Colonic mucosa (tissue), 4 donors: ENCODE results near the gene CRHBP. TPM values are rescaled to one million over a fixed set of nuclear protein-coding genes. Genes with fewer than 3 reads are reported as not detected.
"Not testable (repeated sequence)": the region's sequence is repeated elsewhere in the genome, so short reads cannot be mapped to it uniquely, and the experiment has no call there.

ENCODE experiments used
- DNase-seq: peaks from one replicate; pipeline ENCODE4 v3.0.0-alpha.2; 2020
- H3K27ac ChIP-seq: fragments of 200-600 bp; one replicate; pipeline ENCODE4 v1.8.0; 2021
- H3K27me3 ChIP-seq: fragments of 200-600 bp; one replicate; pipeline ENCODE4 v1.8.0; 2021
- H3K36me3 ChIP-seq: fragments of 200-600 bp; one replicate; pipeline ENCODE4 v1.8.0; 2021
- H3K4me1 ChIP-seq: fragments of 200-600 bp; one replicate; pipeline ENCODE4 v1.8.0; 2021; ENCODE audit warnings: mild to moderate bottlenecking
- H3K4me3 ChIP-seq: fragments of 200-600 bp; one replicate; pipeline ENCODE4 v1.8.0; 2021
- H3K9ac ChIP-seq, 2 donors: one replicate each; pipeline ENCODE4 v1.7.0; 2013; ENCODE audit warnings: control low read depth in 2 of 2, low read depth in 2 of 2, low read length in 2 of 2
- H3K9me3 ChIP-seq: fragments of 200-600 bp; one replicate; pipeline ENCODE4 v1.8.0; 2021
- intact Hi-C: fragments of 100-400 bp; cut with DNase I; formaldehyde crosslinking; loops from one replicate; pipeline ENCODE4 v1.14.1; 2022
- total RNA-seq, 2 donors: library from RNA; stranded (reverse); fragmentation: NEBNext Ultra II Directional in 1 of 2; extraction: Animal tissue kit (Norgen Biotek cat#: 25700) in 1 of 2; gene quantifications; one replicate each; pipeline ENCODE4 v1.2.1, GENCODE V29; 2021
- TF ChIP-seq, protein P1 (sequence below): fragments of 200-600 bp; IDR thresholded peaks from one replicate; pipeline ENCODE4 v1.8.0; 2022; ENCODE audit warnings: antibody characterized with exemption, mild to moderate bottlenecking
- donor health status: healthy.
- donor health status: DM: no; HTN: no; CAD: no.
- donor health status: DM: no; HTN: no; CAD: no.

CRHBP gene
- total RNA-seq, 2 donors from 2014 or later: 0.40 to 0.61 TPM

DNA sequence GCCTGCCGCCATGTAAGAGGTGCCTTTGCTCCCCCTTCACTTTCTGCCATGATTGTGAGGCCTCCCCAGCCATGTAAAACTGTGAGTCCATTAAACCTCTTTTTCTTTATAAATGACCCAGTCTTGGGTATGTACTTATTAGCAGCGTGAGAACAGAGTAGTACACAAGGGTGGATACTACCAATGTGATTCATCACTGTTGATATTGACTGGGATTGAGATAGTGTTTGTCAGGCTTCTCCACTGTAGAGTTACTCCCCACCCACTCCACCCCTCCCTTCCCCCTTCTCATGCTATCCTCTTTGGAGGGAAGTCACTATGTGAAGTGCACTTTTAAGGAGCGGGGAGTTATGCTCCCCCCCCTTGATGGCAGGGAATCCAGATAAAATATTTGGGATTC lies 11.4 kb upstream of the CRHBP start:
- Histone ChIP-seq H3K9me3 (no peaks in the 10 kb centered on the region), H3K4me3 (no peak overlapping the region), H3K27ac (no peak overlapping the region), H3K4me1 (no peaks in the 10 kb centered on the region), H3K27me3 (no peaks in the 10 kb centered on the region), H3K9ac (no peak overlapping the region), H3K36me3 (no peaks in the 10 kb centered on the region)
- intact Hi-C loops: no loop called here
- TF ChIP-seq, protein P1, sequence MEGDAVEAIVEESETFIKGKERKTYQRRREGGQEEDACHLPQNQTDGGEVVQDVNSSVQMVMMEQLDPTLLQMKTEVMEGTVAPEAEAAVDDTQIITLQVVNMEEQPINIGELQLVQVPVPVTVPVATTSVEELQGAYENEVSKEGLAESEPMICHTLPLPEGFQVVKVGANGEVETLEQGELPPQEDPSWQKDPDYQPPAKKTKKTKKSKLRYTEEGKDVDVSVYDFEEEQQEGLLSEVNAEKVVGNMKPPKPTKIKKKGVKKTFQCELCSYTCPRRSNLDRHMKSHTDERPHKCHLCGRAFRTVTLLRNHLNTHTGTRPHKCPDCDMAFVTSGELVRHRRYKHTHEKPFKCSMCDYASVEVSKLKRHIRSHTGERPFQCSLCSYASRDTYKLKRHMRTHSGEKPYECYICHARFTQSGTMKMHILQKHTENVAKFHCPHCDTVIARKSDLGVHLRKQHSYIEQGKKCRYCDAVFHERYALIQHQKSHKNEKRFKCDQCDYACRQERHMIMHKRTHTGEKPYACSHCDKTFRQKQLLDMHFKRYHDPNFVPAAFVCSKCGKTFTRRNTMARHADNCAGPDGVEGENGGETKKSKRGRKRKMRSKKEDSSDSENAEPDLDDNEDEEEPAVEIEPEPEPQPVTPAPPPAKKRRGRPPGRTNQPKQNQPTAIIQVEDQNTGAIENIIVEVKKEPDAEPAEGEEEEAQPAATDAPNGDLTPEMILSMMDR: no peak
- no peak for DNase-seq

DNA sequence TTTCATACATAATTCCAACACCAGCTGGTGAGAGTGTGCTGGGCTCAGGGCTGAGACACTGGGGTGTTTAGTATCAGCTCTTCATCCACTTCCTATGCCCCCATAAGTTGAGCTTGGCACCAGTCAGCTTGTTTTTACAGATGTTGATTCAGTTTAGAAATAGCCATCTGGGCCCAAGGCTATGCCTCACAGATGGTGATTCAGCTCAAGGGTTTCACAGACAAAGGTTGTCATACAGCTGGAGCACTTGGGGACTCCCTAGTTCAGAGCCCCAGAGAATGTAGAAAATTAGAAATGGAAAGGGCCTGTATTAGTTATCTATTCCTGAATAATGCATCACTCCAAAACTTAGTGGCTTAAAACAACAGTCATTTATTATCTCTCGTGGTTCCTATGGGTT lies 10.3 kb upstream of the CRHBP start:
- no peak overlapping the region for H3K27ac ChIP-seq
- no peaks in the 10 kb centered on the region for H3K27me3 ChIP-seq
- intact Hi-C loops: no loop called here
- H3K36me3 ChIP-seq: no peaks in the 10 kb centered on the region
- H3K4me3 ChIP-seq: no peak overlapping the region
- H3K9ac ChIP-seq: no peak overlapping the region
- no peaks in the 10 kb centered on the region for H3K4me1 ChIP-seq
- TF ChIP-seq, protein P1: no peak
- DNase-seq: no peak
- no peaks in the 10 kb centered on the region for H3K9me3 ChIP-seq

DNA sequence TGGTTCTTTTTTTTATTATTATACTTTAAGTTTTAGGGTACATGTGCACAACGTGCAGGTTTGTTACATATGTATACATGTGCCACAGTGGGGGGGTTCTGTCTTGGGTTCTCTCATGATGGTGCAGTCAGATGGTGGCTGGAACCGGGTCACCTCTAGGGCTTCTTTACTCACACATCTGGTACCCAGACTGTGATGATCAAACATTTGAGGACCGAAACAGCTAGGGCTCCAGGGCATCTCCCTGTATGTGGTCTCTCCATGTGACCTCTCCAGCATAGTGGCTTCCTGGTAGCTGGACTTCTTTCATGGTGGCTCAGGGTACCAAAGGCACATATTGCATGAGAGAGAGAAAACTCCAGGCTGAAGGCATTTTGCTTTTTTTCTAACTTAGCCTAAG lies 9.8 kb upstream of the CRHBP start:
- no peak overlapping the region for H3K9ac ChIP-seq
- TF ChIP-seq, protein P1: no peak
- intact Hi-C loops: no loop called here
- H3K27me3 ChIP-seq: no peaks in the 10 kb centered on the region
- no peaks in the 10 kb centered on the region for H3K9me3 ChIP-seq
- no peak for DNase-seq
- no peak overlapping the region for H3K27ac ChIP-seq
- no peaks in the 10 kb centered on the region for H3K4me1 ChIP-seq
- no peak overlapping the region for H3K4me3 ChIP-seq
- no peaks in the 10 kb centered on the region for H3K36me3 ChIP-seq

DNA sequence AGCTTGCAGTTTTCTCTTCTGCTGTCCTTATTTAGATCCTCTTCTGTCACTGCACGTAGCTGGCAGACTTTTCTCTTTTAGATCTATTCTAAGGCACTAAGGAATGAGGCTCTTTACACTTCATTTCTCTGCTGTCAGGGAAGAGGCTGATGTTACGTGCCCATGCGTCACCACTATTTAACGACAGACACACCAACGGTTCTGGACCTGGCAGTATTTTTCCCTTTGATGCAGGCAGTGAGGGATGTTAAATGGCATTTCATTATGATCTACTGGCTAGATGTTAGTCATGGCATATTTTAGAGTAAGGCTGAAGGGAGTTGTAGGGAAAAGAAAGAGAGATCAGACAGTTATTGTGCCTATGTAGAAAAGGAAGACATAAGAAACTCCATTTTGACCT lies 8.2 kb upstream of the CRHBP start:
- DNase-seq: no peak
- no peaks in the 10 kb centered on the region for H3K36me3 ChIP-seq
- no peak overlapping the region for H3K27ac ChIP-seq
- TF ChIP-seq, protein P1: no peak
- no peaks in the 10 kb centered on the region for H3K9me3 ChIP-seq
- no peaks in the 10 kb centered on the region for H3K27me3 ChIP-seq
- H3K9ac ChIP-seq: no peak overlapping the region
- intact Hi-C loops: no loop called here
- H3K4me1 ChIP-seq: no peaks in the 10 kb centered on the region
- H3K4me3 ChIP-seq: no peak overlapping the region

DNA sequence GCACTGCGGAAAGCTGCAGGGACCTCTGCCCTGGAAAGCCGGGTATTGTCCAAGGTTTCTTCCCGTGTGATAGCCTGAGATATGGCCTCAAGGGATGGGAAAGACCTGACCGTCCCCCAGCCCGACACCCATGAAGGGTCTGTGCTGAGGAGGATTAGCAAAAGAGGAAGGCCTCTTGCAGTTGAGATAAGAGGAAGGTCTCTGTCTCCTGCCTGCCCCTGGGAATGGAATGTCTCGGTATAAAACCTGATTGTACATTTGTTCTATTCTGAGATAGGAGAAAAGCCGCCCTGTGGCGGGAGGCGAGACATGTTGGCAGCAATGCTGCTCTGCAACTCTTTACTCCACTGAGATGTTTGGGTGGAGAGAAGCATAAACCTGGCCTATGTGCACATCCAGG lies 7.6 kb upstream of the CRHBP start:
- intact Hi-C loops, H3K9ac ChIP-seq, H3K27me3 ChIP-seq, H3K4me3 ChIP-seq, H3K36me3 ChIP-seq, H3K9me3 ChIP-seq, H3K4me1 ChIP-seq, DNase-seq, H3K27ac ChIP-seq: not testable (repeated sequence)

DNA sequence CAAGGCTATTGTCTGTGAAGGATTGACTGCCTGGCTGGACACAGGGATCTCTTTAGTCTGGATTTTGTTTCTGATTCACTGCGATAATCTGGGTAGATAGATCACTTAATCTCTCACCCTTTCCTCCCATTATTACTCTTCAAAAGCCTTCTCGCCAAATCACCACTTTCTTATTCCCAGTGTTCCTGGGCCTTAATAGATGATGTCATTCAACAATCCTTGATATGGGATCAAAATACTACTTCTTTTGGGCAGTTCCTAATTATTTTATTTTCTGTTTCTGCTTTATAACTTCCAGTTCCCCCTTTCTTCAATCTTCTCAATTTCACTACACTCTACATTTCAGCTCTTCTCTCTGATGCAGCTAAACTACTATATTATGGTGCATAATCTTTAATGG lies 6.8 kb upstream of the CRHBP start:
- Histone ChIP-seq H3K9ac (no peak overlapping the region), H3K27me3 (no peaks in the 10 kb centered on the region), H3K9me3 (no peaks in the 10 kb centered on the region), H3K36me3 (no peaks in the 10 kb centered on the region), H3K4me1 (no peaks in the 10 kb centered on the region), H3K4me3 (no peak overlapping the region), H3K27ac (no peak overlapping the region)
- DNase-seq: no peak
- TF ChIP-seq, protein P1: no peak
- intact Hi-C loops: no loop called here
